Mesothelial cell of epicardium (in vitro differentiated cells): Measurements from ENCODE around the gene NDUFA5. TPM values are rescaled to one million over a fixed set of nuclear protein-coding genes. Genes with fewer than 3 reads are reported as not detected.

Source experiments
- DNase-seq, 2 experiments: peaks; one replicate each; pipeline ENCODE4 v3.0.0; 2021; ENCODE audit warnings: low spot score in 2 of 2; ENCODE audit not compliant: unreplicated experiment in 2 of 2
- H3K27ac Mint-ChIP-seq: 2 replicates; pipeline ENCODE4 v1.8.0; 2021; ENCODE audit warnings: mixed read lengths
- H3K27me3 Mint-ChIP-seq: 2 replicates; pipeline ENCODE4 v1.8.0; 2021; ENCODE audit warnings: low read depth, mixed read lengths
- H3K36me3 Mint-ChIP-seq: 2 replicates; pipeline ENCODE4 v1.8.0; 2021; ENCODE audit warnings: mixed read lengths
- H3K4me1 Mint-ChIP-seq: 2 replicates; pipeline ENCODE4 v1.8.0; 2021; ENCODE audit warnings: mixed read lengths
- H3K4me3 Mint-ChIP-seq: 2 replicates; pipeline ENCODE4 v1.8.0; 2021; ENCODE audit warnings: mild to moderate bottlenecking, moderate library complexity, mixed read lengths
- H3K9me3 Mint-ChIP-seq: 2 replicates; pipeline ENCODE4 v1.8.0; 2021; ENCODE audit warnings: mixed read lengths
- CTCF ChIP-seq: fragments of 200-600 bp; sonication (generic); IDR thresholded peaks from one replicate; pipeline ENCODE4 v1.5.0; 2021; ENCODE audit warnings: antibody characterized with exemption; ENCODE audit not compliant: unreplicated experiment
- total RNA-seq: library from RNA; stranded (reverse); gene quantifications from 3 replicates; pipeline ENCODE4 v1.2.1, GENCODE V29; 2021

The NDUFA5 gene
- 71.8 to 78.2 TPM (median 72.9 TPM) in 3 replicates for total RNA-seq

- Mint-ChIP-seq H3K27ac (no peak within 1 kb of the TSS), H3K27me3 (no peaks in the 10 kb centered on the region), H3K4me3 (no peak within 1 kb of the TSS), H3K4me1 (peaks cover 3% of the 10 kb centered on the region), H3K9me3 (no peaks in the 10 kb centered on the region), H3K36me3 (peaks cover 5% of the 10 kb centered on the region)
- DNase-seq, result peak; percentile 91 to 92
- no peak for TF ChIP-seq CTCF
Observed at GRCh38 chr7:123557398-123558288, at the start of gene NDUFA5. Gene NDUFA5 (minus strand): TSS chr7:123557818. CDS start chr7:123557795, 23 bp downstream.

- H3K4me1 Mint-ChIP-seq, result peaks cover 12% of the 10 kb centered on the region
- DNase-seq, result no peak
- TF ChIP-seq CTCF, result no peak
- H3K9me3 Mint-ChIP-seq, result no peaks in the 10 kb centered on the region
- H3K27me3 Mint-ChIP-seq, result no peaks in the 10 kb centered on the region
- no peak overlapping the region for H3K4me3 Mint-ChIP-seq
- H3K27ac Mint-ChIP-seq, result no peak overlapping the region
- no peaks in the 10 kb centered on the region for H3K36me3 Mint-ChIP-seq
Observed at GRCh38 chr7:123604739-123605138, 47.1 kb upstream of the NDUFA5 start.

GRCh38 chr7:123602648-123603047, 45.0 kb upstream of the NDUFA5 start:
- TF ChIP-seq CTCF, result no peak
- Mint-ChIP-seq H3K9me3 (no peaks in the 10 kb centered on the region), H3K27me3 (no peaks in the 10 kb centered on the region), H3K4me1 (peaks cover 13% of the 10 kb centered on the region), H3K27ac (no peak overlapping the region), H3K4me3 (no peak overlapping the region), H3K36me3 (no peaks in the 10 kb centered on the region)
- no peak for DNase-seq

- Mint-ChIP-seq H3K27me3 (no peaks in the 10 kb centered on the region), H3K9me3 (no peaks in the 10 kb centered on the region), H3K4me1 (peaks cover 13% of the 10 kb centered on the region), H3K4me3 (no peak within 1 kb of the TSS), H3K27ac (no peak within 1 kb of the TSS), H3K36me3 (no peaks in the 10 kb centered on the region)
- DNase-seq, result no peak
- TF ChIP-seq CTCF, result no peak
Observed at GRCh38 chr7:123601530-123601929, 43.9 kb upstream of the NDUFA5 start, which contains the start of gene ASB15. Gene ASB15 (plus strand): TSS chr7:123601821. CDS start chr7:123614503, 12,682 bp downstream.

GRCh38 chr7:123600876-123601275, 43.3 kb upstream of the NDUFA5 start:
- no peak overlapping the region for H3K27ac Mint-ChIP-seq
- peaks cover 13% of the 10 kb centered on the region for H3K4me1 Mint-ChIP-seq
- no peaks in the 10 kb centered on the region for H3K36me3 Mint-ChIP-seq
- H3K27me3 Mint-ChIP-seq, result no peaks in the 10 kb centered on the region
- H3K9me3 Mint-ChIP-seq, result no peaks in the 10 kb centered on the region
- H3K4me3 Mint-ChIP-seq, result no peak overlapping the region
- DNase-seq, result no peak
- TF ChIP-seq CTCF, result no peak
